GM18867 (cell line): ENCODE data around the gene CMIP.
"Not testable (repeated sequence)": the region's sequence is repeated elsewhere in the genome, so short reads cannot be mapped to it uniquely, and the experiment has no call there.

ENCODE experiments used
- ATAC-seq: cut with Tn5 transposase; IDR thresholded peaks from one replicate; pipeline ENCODE4 v1.9.1; 2021; ENCODE audit warnings: mild to moderate bottlenecking, moderate library complexity; ENCODE audit not compliant: unreplicated experiment

The CMIP gene

DNA sequence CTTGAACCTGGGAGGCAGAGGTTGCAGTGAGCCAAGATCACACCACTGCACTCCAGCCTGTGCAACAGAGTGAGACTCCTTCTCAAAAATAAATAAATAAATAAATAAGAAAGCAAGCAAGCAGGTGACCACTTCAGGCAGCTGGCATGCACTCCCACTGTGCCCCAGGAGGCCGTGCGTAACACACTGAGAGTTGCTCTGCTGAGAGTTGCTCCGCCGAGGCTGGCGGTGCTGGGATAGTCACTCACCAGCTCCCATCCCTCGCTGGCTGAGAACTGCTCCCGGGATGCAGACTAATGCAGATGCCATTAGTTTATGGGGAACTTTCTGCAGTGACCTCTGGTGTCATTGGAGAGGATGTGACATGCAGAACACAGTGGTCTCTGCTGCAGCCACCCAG is 228.8 kb downstream of the CMIP start:
- ATAC-seq, result no peak

DNA sequence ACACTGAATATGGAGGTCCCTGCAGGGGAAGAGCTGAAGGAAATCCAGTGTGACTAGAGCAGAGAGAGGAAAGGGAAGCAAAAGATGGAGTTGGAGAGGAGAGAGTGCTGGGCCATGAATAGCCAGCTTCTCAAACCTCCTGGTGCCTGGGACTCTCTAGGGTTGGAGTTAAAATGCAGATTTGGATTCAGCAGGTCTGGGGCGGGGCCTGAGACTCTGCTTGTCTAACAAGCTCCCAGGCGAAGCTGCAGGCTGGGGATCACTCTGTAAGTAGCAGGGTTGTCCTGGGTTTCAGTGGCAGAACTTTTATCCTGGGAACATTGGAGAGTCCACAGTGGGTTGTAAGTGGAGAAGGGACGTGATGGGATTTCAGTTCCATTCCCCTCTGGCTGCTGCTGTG is 231.1 kb downstream of the CMIP start:
- no peak for ATAC-seq

DNA sequence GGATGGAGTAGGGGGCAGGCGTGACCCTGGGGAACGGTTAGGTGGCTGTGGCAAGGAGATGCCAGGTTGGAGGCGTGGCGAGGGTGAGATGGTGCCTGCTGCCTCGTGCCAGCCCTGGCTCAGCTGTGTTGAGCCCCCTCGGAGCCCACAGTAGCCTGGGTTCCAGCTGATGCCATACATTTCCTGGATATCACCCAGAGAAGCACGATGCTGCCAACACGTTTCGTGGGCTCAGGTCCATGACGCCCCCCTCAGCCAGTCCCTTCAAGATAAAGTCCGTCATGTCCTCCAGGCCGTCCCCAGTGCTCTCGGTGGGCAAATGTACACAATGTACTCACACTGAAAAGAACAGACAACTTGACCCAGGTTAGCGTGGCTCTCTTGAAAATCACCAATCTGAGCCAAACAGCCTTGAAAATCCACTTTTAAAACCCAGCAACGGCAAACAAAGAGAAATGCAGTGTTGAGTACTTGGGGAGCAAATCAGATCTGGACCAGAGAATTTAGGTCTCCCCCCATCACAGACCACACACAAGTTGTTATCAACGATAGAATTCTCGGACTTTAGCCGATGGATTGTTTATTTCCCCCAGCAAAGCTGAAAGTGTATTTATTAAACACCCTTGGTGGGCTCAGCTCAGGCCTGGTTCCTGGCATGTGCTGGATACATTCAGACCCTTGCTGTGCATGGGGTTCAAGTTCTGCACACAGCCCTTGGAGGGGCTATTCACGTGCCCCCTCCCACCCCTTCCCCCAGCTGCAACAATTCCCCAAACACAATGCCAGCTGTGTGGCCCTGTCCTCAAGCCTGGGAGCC is 231.7 kb downstream of the CMIP start:
- no peak for ATAC-seq

DNA sequence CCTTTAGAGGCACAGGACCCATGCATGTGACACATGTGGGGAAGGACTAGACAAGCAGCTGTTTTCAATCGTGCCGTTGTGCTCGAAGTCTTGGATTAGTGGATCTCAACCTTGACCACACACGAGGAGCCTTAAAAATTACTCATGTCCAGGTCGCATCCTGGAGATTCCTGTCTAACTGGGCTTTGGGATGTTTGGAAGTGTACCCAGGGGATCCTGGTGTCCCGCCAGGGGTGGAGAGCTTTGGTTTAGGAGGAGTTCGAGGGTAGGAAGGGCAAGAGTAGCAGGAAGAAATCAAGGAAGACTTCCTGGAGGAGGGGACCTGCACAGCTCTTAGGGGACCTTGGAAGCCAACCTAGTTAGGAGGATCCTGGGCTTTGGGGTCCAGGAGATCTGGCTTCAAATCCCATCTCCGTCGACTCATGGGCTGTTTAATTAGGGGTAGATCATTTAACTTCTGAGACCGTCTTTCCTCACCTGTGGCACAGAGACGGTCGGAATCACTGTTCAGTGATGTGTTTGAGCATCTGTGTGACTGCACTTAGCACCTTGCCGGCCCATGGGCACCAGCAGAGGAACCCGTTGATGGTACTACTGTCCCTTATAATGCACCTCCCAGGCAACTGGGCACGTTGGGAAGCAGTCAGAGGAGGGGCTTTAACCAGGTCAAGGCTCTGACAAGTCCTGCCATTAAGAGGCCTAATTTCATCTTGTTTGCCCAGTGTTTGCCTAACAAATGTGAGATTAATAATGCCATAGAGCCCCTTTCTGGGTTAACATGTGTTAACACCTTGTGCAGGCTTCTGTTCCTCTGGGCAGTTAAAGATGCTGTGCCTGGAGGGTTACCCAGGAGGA is 232.5 kb downstream of the CMIP start:
- ATAC-seq, result no peak

DNA sequence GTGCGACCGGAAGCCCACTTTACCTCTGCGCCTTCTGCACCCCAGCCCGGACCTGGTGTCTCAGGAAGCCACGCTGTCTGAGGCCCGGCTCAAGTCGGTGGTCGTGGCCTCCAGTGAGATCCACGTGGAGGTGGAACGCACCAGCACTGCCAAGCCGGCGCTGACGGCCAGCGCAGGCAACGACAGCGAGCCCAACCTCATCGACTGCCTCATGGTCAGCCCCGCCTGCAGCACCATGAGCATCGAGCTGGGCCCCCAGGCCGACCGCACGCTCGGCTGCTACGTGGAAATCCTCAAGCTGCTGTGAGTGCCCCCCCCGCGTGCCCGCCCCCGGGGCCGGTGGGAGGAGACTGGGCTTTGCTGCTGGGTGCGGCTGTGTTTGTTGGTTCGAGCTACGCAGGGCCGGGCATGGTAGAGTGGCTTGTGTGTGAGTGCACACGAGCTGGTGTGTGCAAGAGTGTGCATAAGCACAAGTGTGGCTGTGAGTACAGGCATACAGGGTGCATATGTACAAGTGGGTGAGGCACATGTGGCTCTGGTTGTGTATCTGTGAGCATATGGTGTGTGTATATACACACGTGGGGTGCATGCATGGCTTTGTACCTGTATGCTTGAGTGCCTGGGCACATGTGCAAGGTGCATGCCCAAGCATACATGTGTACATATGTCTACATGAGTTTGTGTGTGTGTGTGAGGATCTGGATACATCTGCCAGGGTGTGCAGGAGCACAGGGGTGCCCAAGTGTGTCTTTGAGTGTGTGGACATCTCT is 233.9 kb downstream of the CMIP start:
- no peak for ATAC-seq

DNA sequence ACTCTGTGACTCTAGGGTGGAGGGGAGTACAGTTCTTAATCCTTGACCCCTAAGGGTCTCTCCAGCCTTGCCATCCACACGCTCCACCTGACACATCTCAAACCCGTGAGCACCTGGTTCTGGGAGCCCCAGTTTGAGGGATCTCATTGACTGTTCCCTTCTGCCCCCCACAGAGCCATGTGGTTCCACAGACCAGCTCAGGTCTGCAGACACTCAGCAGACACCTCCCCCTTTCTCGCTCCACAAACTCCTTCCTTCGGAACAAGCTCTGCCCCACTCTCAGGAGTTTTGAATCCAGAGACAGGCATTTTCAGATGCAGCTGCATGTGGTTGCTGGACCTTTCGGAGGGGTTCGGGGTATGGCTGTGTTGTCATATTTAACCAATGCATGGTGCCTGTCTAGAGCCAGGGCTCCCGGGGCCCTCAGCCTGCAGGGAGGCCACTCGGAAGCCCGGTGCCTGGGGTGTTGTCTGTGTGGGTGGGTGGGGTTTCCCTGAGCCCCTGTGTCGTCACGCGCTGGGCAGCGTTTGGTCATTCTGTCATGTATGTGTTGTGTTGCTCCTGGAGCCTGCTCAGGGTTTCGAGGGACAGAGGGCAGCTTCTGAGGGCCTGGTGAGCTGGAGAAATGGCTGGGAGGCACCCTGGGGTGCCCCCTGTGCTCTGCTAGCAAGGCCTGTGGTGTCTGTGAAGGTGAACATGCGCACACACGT is 235.3 kb downstream of the CMIP start:
- ATAC-seq, result no peak

DNA sequence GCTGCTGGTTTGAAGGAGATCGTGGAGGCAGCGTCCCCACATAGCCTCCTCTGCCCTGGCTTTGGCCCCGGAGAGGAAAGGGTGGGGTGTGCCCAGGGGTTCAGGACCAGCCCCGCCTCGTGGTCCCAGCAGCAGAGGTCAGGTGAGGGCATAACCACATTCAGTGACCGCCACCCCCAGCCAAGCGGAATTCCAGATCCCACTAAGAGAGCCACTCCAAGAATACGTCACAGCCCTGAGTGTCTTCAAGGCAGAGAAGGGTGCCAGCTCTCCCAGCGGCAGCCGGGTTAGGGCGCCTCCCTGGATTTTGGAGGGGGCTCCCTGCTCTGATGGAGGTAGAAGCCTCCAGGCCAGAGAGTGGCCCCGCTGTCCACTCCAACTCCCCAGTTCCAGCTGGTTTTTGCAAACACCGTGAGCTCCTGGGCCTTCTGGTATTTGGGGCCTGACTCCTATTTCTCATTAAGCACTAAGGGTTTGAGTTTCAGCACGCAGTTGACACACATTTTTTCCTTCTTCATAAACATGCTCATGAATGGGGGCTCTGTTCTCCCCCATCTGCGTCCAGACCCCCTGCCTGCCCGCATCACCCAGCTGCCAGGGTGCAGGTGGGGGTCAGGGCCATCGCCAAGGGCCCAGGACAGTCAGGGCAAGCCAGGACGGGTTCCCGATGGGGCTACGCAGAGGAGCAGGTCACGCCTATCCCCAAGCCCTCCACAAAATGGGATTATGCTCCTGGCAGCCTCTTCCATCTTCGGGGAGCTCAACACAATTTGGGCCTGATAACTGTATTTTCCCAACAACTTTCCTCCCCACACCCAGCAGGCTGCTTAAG is 236.1 kb downstream of the CMIP start:
- ATAC-seq, result no peak

DNA sequence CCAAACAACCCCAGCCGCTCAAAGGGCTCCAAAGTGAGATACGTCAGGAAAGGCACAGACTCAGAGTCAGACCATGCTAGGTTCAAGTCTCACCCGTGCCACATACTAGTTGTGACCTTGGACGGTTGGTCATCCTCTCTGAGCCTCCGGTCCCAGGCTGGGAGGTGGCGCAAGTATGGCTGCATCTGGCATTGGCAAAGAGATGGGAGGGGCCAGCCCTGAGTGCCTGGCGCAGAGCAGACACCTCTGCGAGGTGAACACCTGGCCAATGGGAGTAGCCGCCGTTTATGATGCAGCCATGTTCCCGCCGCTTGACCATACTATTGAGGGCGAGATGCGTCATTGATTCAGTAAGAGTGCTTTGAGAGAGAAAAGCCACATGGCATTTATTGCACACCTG is 236.7 kb downstream of the CMIP start:
- ATAC-seq, result no peak

DNA sequence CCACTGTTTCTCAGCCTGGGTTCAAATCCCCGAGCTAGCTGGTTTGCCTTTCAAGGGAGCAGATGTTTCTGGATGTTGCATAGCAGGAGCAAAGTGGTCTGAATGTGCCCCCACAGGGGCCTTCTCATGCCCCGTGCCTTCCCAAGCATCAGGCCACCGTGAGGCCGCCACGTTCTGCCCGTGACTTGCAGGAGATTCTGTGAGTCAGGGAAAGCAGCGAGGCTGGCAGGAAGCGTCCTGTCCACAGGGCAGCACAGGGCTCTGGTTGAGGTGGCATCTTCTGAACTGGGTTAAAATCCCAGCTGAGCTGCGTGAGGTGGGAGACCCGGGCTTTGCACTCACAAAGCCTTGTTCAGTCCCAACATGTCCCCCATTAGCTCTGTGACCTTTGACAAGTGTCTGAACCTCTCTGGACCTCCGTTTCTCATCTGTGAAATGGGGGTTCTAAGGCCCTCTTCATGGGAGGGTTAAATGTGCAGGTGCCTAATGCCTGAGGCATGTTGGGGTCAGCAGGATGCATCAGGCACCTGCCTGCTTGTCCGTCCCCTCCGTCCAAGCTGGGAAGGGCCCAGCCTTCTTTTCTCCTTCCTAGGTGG is 239.7 kb downstream of the CMIP start:
- no peak for ATAC-seq

DNA sequence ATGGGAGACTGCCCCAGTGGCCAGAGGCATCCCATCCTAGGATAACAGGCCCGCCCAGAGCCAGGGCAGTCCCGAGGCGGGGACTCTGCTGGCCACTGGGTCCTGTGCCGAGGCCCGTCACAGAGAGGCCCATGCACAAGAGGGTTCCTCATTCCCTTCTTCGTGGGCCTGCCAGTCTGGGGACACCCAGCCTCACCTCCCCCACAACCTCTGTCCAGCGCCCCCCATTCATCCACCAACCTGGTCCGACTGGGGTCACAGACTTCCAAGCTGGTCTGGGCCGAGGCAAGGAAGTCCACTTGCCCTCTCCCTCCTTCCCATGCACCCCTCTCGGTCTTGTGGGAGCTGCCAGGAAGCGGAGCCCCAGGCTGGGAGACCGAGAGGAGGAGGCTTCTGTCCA is 240.3 kb downstream of the CMIP start:
- no peak for ATAC-seq

DNA sequence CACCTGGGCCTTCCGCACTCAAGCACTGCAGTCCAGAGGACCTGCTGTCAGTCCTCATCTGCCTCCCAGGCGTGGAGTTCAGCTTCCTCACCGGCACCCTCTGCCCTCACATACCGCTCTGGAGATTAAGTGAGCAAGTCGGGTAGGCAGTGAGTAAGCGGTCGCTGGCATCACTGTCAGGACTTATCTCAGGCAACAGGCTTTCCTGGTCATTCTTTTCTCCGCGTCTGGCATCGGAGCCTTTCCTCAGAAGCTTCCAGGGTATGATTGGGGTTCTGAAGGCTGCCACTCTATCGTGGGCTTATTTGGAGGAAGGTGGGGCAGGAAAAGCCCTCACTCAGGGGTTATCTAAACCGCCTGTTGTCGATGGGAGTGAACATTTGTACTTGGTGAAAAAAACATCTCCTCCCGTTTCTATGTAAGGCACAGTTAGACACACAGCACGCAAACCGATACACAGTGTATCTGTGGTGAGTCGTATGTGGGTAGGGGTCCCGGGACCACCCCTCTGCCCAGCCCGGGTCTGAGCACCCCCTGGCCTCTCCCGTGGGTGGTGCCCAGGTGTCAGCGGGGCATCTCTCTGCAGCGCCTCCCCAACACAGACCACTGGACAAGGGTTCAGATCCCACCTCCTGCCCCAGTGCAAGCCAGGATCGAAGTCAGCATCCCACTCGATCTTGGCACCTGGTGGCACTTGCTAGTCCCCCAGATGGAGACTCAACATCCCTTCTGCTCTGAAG is 242.0 kb downstream of the CMIP start:
- no peak for ATAC-seq

DNA sequence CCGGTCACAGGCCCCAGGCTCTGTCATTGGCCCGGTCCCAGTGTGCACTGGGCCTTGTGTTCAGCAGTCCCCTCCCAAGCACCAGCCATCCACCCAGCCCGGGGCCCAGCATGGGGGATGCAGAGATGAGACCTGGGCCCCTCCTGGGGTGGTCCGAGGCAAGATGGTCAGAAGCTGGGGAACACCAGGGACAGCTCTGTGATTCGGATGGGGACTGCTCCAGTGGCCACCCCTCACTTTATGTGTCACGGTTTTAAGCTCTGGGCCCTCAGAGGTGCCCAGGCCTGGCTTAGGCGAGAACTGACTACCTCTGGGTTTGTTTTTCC is 242.5 kb downstream of the CMIP start:
- no peak for ATAC-seq

DNA sequence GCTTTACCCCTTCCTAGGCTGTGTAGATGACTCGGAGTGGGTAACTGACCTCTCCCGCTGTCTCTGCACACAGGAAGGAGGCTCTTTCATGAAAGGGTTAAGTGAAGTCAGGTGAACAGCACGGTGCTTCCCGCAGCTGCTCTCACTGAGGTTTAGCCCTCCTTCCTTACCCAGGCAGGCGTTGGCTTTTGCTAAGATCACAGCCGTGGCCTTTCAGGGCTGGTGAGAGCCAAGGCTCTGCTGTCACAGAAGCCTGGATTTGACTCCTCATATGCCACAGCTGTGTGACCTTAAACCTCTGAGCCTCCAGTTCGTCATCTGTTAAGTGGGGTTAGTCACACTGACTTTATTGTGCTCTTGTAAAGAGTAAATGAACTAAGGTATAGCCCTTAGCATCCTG is 243.6 kb downstream of the CMIP start:
- no peak for ATAC-seq

DNA sequence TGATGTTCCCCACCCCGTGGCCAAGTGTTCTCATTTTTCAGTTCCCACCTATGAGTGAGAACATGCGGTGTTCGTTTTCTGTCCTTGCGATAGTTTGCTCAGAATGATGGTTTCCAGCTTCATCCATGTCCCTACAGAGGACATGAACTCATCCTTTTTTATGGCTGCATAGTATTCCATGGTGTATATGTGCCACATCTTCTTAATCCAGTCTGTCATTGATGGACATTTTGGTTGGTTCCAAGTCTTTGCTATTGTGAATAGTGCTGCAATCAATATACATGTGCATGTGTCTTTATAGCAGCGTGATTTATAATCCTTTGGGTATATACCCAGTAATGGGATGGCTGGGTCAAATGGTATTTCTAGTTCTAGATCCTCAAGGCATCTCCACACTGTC is 244.2 kb downstream of the CMIP start:
- not testable (repeated sequence) for ATAC-seq

DNA sequence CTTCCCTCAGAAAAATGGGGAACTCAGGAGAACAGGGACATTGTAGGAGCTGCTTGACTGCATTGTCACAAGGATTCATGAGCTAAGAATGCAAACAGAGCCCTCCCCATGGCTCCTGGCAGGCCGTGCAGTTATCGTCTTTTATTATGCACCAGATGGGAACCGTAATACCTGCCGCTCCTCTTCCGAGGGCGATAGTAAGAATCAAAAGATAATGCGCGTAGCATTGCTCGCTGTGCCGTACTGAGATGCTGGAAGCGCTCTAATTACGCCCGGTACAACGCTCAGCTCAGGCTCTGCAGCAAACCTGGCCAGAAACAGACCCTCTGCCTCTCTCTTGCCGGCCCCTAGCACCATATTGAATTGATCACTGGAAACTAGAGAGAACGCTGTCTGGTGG is 247.4 kb downstream of the CMIP start:
- ATAC-seq, result no peak

DNA sequence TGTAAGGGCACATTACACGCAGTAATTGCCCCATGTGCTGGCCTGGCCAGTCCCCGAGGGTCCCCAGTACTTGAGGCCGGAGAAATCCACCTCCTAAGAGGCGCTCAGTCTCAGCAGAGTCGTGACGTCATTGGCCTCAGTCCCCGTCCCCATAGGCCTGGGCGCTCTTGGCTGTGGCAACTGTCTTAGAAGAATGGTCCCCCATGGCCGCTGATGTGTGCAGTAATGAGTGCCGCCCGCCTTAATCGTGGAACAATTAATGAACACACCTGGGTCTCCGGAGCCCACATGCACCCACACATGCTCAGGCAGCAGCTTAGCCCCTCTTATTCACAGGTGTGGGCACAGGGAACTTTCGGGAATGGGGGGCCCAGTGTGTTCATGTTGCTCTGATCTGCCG is 248.0 kb downstream of the CMIP start:
- no peak for ATAC-seq

DNA sequence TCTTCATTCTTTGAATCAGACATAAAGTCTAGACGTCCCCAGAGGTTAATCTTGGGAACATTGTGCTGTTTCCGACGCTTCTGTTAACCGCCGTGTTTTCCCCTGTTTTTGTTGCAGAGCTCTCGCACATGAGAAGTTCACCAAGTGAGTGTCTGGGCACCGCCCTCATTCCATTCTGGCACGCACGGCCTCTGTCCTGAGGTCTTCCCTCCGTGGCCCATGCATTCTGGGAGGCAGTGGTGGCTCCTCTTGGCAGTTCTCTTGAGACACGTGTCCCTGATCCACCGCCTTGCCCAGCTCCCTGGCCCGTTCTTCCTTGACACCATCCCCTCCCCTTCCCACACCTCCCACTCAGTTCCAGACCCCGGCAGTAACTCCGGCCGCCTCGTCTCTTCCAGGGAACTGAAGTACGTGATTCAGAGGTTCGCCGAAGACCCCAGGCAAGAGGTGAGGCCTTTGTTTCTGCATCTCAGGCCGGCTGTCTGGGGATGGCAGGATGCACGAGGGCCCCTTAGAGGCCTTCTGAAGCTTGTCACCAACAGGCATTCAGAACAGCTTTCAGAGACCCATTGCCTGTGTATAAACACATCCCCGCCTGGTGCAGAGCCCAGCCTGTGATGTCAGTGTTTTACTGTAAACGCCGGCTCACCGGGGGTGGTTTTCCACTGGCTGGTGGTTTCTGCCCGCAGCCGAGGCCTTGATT is 248.6 kb downstream of the CMIP start:
- ATAC-seq, result no peak

DNA sequence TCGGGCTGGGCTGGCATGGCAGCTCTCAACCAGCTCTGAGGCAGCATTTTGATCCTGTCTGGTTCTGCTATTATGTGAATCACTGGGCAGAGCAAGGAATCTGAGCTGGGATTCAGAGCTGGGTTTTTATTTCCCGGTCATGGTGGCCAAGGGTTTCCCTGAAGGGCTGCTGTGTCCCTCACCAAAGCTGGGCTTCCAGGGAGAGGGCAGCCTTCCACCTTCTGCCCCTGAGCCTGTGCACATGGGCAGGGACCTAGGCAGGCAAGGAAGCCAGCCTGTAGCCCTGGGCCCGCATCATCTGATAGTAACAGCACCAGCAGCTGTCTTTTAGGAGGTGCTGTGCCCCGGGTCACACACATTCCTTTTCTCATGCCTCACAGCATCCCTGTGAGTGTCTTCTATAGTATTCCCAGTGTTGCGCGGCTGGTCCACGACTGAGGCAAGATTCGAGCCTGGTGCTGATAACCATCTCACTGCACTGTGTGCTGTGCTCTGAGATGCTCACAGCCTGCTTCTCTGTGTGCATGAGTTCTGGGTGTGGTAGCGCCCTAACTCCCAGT is 249.2 kb downstream of the CMIP start:
- no peak for ATAC-seq
